ENCODE measurements around the gene ZNF200. TPM values are rescaled to one million over a fixed set of nuclear protein-coding genes. Genes with fewer than 3 reads are reported as not detected.

The ZNF200 gene
- total RNA-seq, 2 experiments from 2014 or later: 13.7 to 18.4 TPM

DNA sequence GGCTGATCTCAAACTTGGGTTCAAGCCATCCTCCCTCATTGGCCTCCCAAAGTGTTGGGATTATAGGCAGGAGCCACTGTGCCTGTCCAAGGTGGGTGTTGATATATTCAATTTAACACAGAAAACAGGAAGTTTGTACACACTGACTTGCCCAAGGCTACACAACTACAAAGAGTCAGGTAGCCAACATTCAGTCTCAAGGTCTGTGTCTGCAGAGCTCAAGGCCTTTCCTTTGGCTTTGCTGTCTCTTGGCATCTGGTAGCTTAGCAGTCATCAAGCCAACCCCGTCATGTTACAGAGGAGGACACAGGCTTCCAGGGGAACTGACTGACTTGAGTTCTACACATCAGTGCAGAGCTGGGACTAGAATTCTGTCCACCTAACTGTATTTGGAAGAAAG, 33.3 kb upstream of the ZNF200 start:
- no peak for ATAC-seq
- ChIA-PET CTCF (interaction anchor here (2.2 kb wide), 1 partner anchor 36 kb away, joined by 6 read pairs; the partner anchor contains the start of genes TIGD7 and ZNF75A), POLR2A (interaction anchor here (0.8 kb wide), 1 partner anchor 11 kb away, joined by 3 read pairs; no protein-coding TSS in a partner anchor)
- Mint-ChIP-seq H3K27ac (no peak overlapping the region), H3K27me3 (ENCODE audit: low read depth) (no peaks in the 10 kb centered on the region), H3K36me3 (ENCODE audit: low read depth) (peaks cover 25% of the 10 kb centered on the region), H3K4me3 (no peak overlapping the region), H3K4me1 (ENCODE audit: low read depth) (peaks cover 25% of the 10 kb centered on the region), H3K9me3 (ENCODE audit: insufficient read depth) (peaks cover 7% of the 10 kb centered on the region)
- DNase-seq: no peak

DNA sequence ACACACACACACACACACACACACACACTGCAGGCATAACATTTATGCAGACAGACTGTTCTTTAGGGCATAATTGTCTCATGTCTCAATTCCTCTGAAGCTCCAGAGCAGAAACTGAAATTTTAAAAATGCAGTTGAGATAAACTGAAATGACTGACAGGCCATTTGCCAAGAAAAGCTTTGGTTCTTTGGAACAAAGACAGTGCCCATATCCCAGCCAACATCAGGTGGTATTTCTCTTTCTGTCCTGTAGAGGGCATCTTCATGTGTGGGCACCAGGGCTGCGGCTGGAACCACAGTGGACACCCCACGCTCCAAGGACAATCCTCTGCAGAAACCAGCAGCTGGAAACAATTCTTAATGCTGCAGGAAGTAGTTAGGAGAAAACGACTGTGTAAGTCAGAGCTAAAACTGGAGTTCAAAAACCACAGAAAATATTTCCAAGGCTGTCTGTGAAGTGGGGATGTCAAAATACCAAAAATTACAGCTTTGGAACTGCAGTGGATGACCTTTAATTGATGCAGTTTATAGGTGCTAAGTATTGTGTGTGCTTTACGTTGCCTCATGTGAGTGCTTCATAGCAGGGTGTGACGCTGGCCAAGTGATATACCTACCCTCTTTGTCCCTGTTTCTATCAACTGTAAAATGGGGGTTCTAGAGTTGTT, 32.0 kb upstream of the ZNF200 start:
- H3K4me1 Mint-ChIP-seq (ENCODE audit: low read depth): peaks cover 37% of the 10 kb centered on the region
- no peak overlapping the region for H3K27ac Mint-ChIP-seq
- ATAC-seq (no peak), DNase-seq (no peak)
- no peak overlapping the region for H3K4me3 Mint-ChIP-seq
- no peaks in the 10 kb centered on the region for H3K27me3 Mint-ChIP-seq (ENCODE audit: low read depth)
- POLR2A ChIA-PET: interaction anchor here (0.5 to 1.2 kb wide), 2 partner anchors 134 to 142 kb away, joined by 3 read pairs; partner anchors contain the start of genes ZNF174 and ZSCAN32
- H3K36me3 Mint-ChIP-seq (ENCODE audit: low read depth): peaks cover 33% of the 10 kb centered on the region
- CTCF ChIA-PET: interaction anchor here (0.6 to 2.2 kb wide), 16 partner anchors 9 to 235 kb away, joined by 3 to 13 read pairs (median 4); partner anchors contain the start of genes MEFV, NAA60, TIGD7 and ZNF200
- H3K9me3 Mint-ChIP-seq (ENCODE audit: insufficient read depth): peaks cover 7% of the 10 kb centered on the region

DNA sequence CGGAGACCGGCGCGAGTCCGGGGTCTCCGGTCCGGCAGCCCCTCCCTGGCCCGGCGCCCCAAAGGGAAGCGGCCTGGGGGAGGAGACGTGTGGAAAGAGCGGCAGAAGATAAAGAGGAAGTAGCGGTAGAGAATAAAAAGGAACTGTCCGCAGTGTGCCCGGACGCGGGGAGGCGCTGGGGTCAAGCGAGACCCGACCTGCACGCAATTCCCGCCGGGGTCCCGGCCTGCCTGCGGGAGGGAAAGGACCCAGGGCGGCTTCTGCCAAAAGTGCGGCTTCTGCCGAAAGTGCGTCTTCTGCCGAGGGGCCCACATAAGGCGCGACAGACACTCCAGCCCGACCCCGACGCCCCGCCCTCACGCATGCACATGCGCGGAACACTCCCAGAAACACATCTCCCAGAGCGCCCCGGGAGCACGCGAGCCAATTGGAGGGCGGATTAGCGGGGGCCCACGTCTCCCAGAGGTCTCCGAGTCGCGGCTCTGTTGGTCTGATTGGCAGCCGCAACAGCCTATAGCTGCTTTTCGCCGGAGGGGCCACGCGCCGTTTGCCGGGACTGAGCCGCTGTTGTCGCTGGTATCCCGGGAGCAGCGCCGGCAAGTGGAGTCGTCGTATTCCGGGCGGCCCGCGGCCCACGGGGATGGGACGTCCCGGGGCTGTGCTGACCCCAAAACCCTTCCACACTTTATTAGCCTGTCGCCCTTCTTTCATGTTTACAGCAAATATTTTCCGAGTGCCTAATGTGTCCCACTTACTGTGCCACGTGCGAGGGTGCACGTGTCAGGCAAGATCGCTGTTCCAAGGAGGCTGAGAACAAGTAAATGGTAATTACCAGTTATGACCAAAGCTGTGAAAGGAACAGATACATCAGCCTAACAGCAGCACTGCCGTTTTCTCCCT, 29.4 kb upstream of the ZNF200 start:
- H3K36me3 Mint-ChIP-seq (ENCODE audit: low read depth): peaks cover 36% of the 10 kb centered on the region
- CTCF ChIA-PET: interaction anchor here (1.0 to 1.8 kb wide), 5 partner anchors 19 to 197 kb away, joined by 3 to 8 read pairs (median 4); partner anchors contain the start of genes ZNF174, ZNF263 and ZSCAN32

DNA sequence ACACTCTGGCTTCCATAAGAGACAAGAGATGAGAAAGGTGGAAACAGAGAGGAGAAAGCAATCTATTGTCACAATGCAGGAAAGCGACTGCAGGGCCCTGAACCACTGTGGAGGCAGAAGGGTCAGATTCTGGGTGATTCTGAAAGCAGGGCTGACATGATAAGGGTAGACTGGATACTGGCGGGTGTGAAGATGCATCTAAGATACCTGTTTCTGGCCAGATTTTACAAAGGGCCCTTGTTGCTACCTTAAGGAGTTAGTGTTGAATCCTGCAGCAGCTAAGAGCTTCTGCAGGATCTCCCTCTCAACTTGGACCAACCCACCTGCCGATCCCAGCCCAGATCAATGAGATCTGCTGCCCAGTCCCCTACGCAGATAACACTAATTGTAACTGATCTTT, 27.6 kb upstream of the ZNF200 start:
- H3K4me1 Mint-ChIP-seq (ENCODE audit: low read depth): peaks cover 37% of the 10 kb centered on the region
- ChIA-PET CTCF (interaction anchor here (1.2 to 1.6 kb wide), 2 partner anchors 14 to 234 kb away, joined by 3 read pairs; no protein-coding TSS in a partner anchor), POLR2A (no interaction called here)
- H3K9me3 Mint-ChIP-seq (ENCODE audit: insufficient read depth): peaks cover 4% of the 10 kb centered on the region
- H3K27me3 Mint-ChIP-seq (ENCODE audit: low read depth): peaks cover 3% of the 10 kb centered on the region
- H3K36me3 Mint-ChIP-seq (ENCODE audit: low read depth): peaks cover 30% of the 10 kb centered on the region
- H3K4me3 Mint-ChIP-seq: peak overlapping the region; percentile 81
- ATAC-seq (no peak), DNase-seq (no peak)
- peak overlapping the region; percentile 84 for H3K27ac Mint-ChIP-seq

More for the DNA sequence above, 29.4 kb upstream of the ZNF200 start:
- H3K27ac Mint-ChIP-seq: peak overlapping the region; percentile 94
- DNase-seq: peak; percentile 99
- peaks cover 37% of the 10 kb centered on the region for H3K4me1 Mint-ChIP-seq (ENCODE audit: low read depth)
- H3K4me3 Mint-ChIP-seq: peak overlapping the region; percentile 81
- POLR2A ChIA-PET: interaction anchor here (0.6 to 2.3 kb wide), 15 partner anchors 11 to 239 kb away, joined by 3 to 22 read pairs (median 4); partner anchors contain the start of genes TIGD7, ZNF174, ZNF200 and ZNF263
- ATAC-seq: peak; percentile 92
- H3K27me3 Mint-ChIP-seq (ENCODE audit: low read depth): no peaks in the 10 kb centered on the region
- peaks cover 7% of the 10 kb centered on the region for H3K9me3 Mint-ChIP-seq (ENCODE audit: insufficient read depth)

DNA sequence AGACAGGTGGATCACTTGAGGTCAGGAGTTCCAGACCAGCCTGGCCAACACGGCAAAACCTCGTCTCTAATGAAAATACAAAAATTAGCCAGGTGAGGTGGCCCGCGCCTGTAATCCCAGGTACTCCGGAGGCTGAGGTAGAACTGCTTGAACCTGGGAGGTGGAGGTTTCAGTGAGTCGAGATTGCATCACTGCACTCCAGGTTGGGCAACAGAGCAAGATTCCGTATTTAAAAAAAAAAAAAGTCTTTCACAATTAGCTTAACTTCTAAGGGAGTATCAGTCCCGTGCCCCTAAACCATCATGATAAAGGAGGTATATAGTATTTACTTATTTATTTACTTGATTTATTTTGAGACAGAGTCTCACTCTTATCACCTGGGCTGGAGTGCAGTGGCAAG, 24.9 kb upstream of the ZNF200 start:
- Mint-ChIP-seq H3K36me3 (ENCODE audit: low read depth) (peaks cover 12% of the 10 kb centered on the region), H3K4me1 (ENCODE audit: low read depth) (peaks cover 22% of the 10 kb centered on the region), H3K9me3 (ENCODE audit: insufficient read depth) (no peaks in the 10 kb centered on the region), H3K27me3 (ENCODE audit: low read depth) (peaks cover 3% of the 10 kb centered on the region), H3K27ac (no peak overlapping the region), H3K4me3 (no peak overlapping the region)
- no peak for DNase-seq
- no peak for ATAC-seq
- CTCF ChIA-PET: no interaction called here
- POLR2A ChIA-PET: no interaction called here

DNA sequence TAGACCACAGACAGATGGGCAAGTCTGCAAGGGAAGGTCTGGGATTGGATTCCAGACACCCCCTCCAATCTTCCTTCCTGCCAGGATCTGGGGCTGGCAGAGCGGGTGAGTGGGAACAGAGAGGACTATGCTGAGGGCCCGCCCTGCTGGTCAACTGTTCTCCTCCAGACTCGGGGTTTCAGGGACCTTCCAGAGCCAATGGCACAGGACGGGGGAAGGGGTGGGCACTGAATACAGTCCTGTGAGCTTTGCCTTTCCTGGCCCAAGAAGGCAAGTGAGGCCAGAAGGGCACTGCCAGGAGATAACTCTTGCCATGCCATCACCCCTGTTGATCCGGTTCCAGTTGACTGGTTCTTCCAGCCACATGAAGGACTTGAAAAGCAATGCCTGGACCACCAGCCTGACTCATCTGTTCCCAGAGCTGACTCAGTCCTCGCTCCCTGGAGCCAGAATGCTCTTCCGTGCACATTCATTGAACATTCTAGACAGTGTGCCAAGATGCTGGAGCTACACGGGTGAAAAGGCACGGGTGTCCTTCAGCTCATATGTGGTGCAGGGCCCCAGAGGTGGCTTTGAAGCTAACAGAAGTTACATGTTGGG, 22.0 kb upstream of the ZNF200 start:
- no peak for DNase-seq
- Mint-ChIP-seq H3K9me3 (ENCODE audit: insufficient read depth) (no peaks in the 10 kb centered on the region), H3K36me3 (ENCODE audit: low read depth) (peaks cover 3% of the 10 kb centered on the region), H3K4me3 (no peak overlapping the region), H3K27ac (no peak overlapping the region), H3K4me1 (ENCODE audit: low read depth) (no peaks in the 10 kb centered on the region), H3K27me3 (ENCODE audit: low read depth) (peaks cover 5% of the 10 kb centered on the region)
- ChIA-PET POLR2A (no interaction called here), CTCF (interaction anchor here (1.0 to 2.3 kb wide), 2 partner anchors 10 kb away, joined by 4 to 7 read pairs; no protein-coding TSS in a partner anchor)
- ATAC-seq: no peak

DNA sequence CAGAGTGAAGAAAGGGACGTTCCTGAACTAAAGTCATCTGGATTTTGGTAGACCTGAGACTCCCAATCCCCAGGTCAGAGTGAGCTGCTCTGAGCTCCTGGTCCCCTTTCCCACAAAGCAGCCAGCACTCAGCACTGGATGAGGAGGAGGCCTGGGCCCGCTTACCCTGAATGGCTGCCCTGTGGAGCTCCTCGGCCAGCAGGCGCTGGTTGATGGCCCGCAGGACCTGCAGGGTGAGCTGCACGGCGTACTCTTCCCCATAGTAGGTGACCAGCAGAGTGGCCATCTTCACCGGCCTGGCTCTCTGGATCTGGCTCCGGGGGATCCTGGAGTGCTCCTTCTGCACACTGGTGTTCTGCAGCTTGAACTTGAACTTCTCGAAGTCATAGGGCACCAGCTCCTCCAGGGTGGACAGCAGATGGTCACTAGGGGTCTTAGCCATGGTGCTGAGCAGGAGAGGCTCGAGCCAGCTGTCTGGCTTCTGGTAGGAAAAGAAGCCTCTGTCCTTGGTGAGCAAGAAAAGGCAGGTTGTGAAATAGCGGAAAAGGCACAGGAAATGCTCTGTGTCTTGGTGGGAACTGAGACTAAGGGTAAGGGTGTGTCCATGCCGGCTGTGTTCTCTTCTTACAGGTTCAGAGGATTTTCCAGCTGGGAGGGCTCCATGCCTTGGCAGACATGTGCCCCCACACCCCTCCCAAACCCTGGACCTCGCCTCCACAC, 21.3 kb upstream of the ZNF200 start, which contains the start of gene MEFV:
Gene MEFV (minus strand): TSS at position 488 of the 720 bp plus-strand sequence. CDS start 46 bp downstream, at position 442.
- ATAC-seq: no peak

DNA sequence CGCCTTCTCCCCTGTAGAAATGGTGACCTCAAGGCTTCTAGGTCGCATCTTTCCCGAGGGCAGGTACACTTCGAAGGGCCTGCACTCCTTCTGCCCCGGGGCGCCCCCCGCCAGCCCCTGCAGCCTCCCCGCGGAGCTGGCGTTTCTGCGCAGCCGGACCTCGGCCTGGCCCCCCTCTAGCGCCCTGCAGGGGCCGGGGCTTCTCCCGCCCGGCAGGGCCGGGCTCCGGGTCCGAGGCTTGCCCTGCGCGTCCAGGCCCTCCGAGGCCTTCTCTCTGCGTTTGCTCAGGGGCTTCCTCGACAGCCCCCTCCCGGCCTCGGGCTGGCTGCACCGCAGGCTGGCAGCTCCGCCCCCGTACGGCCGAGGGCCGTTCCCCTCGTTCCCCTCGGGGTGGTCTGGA, 19.4 kb upstream of the ZNF200 start:
- no peaks in the 10 kb centered on the region for H3K4me1 Mint-ChIP-seq (ENCODE audit: low read depth)
- CTCF ChIA-PET: no interaction called here
- ATAC-seq: no peak
- no peak overlapping the region for H3K27ac Mint-ChIP-seq
- H3K27me3 Mint-ChIP-seq (ENCODE audit: low read depth): peaks cover 5% of the 10 kb centered on the region
- POLR2A ChIA-PET: interaction anchor here (0.8 to 1.7 kb wide), 2 partner anchors 9 to 129 kb away, joined by 3 to 7 read pairs; no protein-coding TSS in a partner anchor
- no peak for DNase-seq
- no peak overlapping the region for H3K4me3 Mint-ChIP-seq
- H3K36me3 Mint-ChIP-seq (ENCODE audit: low read depth): no peaks in the 10 kb centered on the region
- H3K9me3 Mint-ChIP-seq (ENCODE audit: insufficient read depth): no peaks in the 10 kb centered on the region

More for the DNA sequence above, 21.3 kb upstream of the ZNF200 start, which contains the start of gene MEFV:
- CTCF ChIA-PET: interaction anchor here (0.6 to 2.3 kb wide), 3 partner anchors 9 to 1222 kb away, joined by 3 to 7 read pairs (median 3); no protein-coding TSS in a partner anchor
- Mint-ChIP-seq H3K4me1 (ENCODE audit: low read depth) (no peaks in the 10 kb centered on the region), H3K36me3 (ENCODE audit: low read depth) (no peaks in the 10 kb centered on the region), H3K27me3 (ENCODE audit: low read depth) (peaks cover 5% of the 10 kb centered on the region), H3K9me3 (ENCODE audit: insufficient read depth) (no peaks in the 10 kb centered on the region), H3K4me3 (no peak within 1 kb of the TSS), H3K27ac (no peak within 1 kb of the TSS)
- POLR2A ChIA-PET: no interaction called here
- no peak for DNase-seq

DNA sequence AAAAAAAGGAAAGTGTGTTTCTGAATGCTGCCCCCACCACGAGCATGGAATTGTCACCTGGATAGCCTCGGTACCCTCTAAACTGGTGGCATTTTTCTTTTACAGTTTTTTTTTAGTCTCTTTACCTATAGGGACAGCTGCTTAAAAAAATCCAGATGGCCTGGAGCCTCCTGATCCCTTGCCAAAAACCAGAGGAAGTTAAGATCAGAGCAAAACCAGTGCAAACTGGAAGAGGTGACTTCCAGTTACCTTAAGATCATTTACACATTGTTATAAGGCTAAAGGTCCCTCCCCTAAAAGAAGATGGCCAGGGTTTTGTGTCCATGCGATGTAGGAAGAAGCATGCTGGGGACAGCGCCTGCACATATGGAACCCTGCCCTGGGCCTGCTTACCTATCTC, 18.0 kb upstream of the ZNF200 start:
- CTCF ChIA-PET: no interaction called here
- POLR2A ChIA-PET: interaction anchor here (0.6 to 1.7 kb wide), 6 partner anchors 11 to 1139 kb away, joined by 3 to 7 read pairs (median 4); partner anchors contain the start of genes ZNF174 and ZSCAN32
- H3K27ac Mint-ChIP-seq: no peak overlapping the region
- H3K9me3 Mint-ChIP-seq (ENCODE audit: insufficient read depth): no peaks in the 10 kb centered on the region
- DNase-seq (no peak), ATAC-seq (no peak)
- no peak overlapping the region for H3K4me3 Mint-ChIP-seq
- peaks cover 2% of the 10 kb centered on the region for H3K27me3 Mint-ChIP-seq (ENCODE audit: low read depth)
- no peaks in the 10 kb centered on the region for H3K4me1 Mint-ChIP-seq (ENCODE audit: low read depth)
- no peaks in the 10 kb centered on the region for H3K36me3 Mint-ChIP-seq (ENCODE audit: low read depth)

DNA sequence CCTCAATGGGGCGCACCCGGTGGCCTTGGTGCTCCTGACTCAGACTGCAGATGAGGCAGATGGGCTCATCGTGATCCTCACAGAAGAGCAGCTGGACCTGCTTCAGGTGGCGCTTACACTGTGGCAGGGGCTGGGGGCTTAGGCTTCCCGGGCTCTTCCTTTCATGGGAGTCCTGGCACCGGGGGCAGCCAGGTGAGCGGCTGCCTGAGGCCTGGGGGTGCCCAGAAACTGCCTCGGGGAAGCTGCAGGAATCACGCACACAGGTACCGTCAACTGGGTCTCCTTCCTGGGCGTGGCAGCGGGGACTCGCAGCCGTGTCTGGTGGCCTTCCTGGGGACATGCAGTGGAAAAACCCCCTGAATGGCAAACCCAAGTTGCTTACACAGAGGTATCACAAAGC, 14.5 kb upstream of the ZNF200 start:
- DNase-seq (no peak), ATAC-seq (no peak)
- Mint-ChIP-seq H3K36me3 (ENCODE audit: low read depth) (no peaks in the 10 kb centered on the region), H3K27me3 (ENCODE audit: low read depth) (no peaks in the 10 kb centered on the region), H3K9me3 (ENCODE audit: insufficient read depth) (no peaks in the 10 kb centered on the region), H3K27ac (no peak overlapping the region), H3K4me3 (no peak overlapping the region), H3K4me1 (ENCODE audit: low read depth) (peaks cover 2% of the 10 kb centered on the region)
- POLR2A ChIA-PET: interaction anchor here (0.5 to 1.5 kb wide), 2 partner anchors 15 to 31 kb away, joined by 4 to 5 read pairs; no protein-coding TSS in a partner anchor
- CTCF ChIA-PET: no interaction called here
